ENCODE results near the gene PCIF1.
A peak's percentile ranks its signal among the peaks of the same experiment; 100 is the strongest.
"Not testable (repeated sequence)": the region's sequence is repeated elsewhere in the genome, so short reads cannot be mapped to it uniquely, and the experiment has no call there.

Gene PCIF1

GRCh38 chr20:45924391-45925261 lies 9.9 kb upstream of the PCIF1 start:
- DNase-seq, result no peak

GRCh38 chr20:45925821-45926506 lies 8.5 kb upstream of the PCIF1 start:
- no peak for DNase-seq

- DNase-seq, result no peak
Observed at GRCh38 chr20:45926731-45927070, 7.8 kb upstream of the PCIF1 start.

GRCh38 chr20:45927071-45927878 lies 7.2 kb upstream of the PCIF1 start:
- no peak for DNase-seq

GRCh38 chr20:45931680-45932079 lies 2.8 kb upstream of the PCIF1 start:
- not testable (repeated sequence) for DNase-seq

GRCh38 chr20:45933266-45934045 lies 1.0 kb upstream of the PCIF1 start:
- peak; percentile 48 for DNase-seq

GRCh38 chr20:45934046-45934585 lies 367 bp upstream of the PCIF1 start:
- no peak for DNase-seq

- no peak for DNase-seq
Observed at GRCh38 chr20:45935416-45936046, 1.0 kb downstream of the PCIF1 start.

- no peak for DNase-seq
Observed at GRCh38 chr20:45937765-45938164, 3.3 kb downstream of the PCIF1 start.

- DNase-seq, result no peak
Observed at GRCh38 chr20:45938727-45939438, 4.4 kb downstream of the PCIF1 start.

- DNase-seq, result no peak
Observed at GRCh38 chr20:45940053-45940452, 5.6 kb downstream of the PCIF1 start.

GRCh38 chr20:45940469-45940868 lies 6.0 kb downstream of the PCIF1 start:
- DNase-seq, result no peak

GRCh38 chr20:45943613-45944012 lies 9.1 kb downstream of the PCIF1 start:
- DNase-seq, result no peak

- DNase-seq, result no peak
Observed at GRCh38 chr20:45944151-45944964, 9.9 kb downstream of the PCIF1 start.

GRCh38 chr20:45944965-45945677 lies 10.6 kb downstream of the PCIF1 start:
- no peak for DNase-seq

GRCh38 chr20:45945678-45946148 lies 11.2 kb downstream of the PCIF1 start:
- DNase-seq, result no peak

- DNase-seq, result no peak
Observed at GRCh38 chr20:45946149-45946970, 11.9 kb downstream of the PCIF1 start.

- DNase-seq, result no peak
Observed at GRCh38 chr20:45947110-45947866, 12.8 kb downstream of the PCIF1 start.
